G401 (cell line): Measurements from ENCODE around the gene CACNG4. TPM values are rescaled to one million over a fixed set of nuclear protein-coding genes. Genes with fewer than 3 reads are reported as not detected.

Experiments
- DNase-seq: peaks from one replicate; pipeline ENCODE4 v3.0.0-alpha.2; 2015; ENCODE audit warnings: low spot score
- in situ Hi-C: cut with HindIII; loops from 2 replicates; pipeline ENCODE4 v1.10.0; 2016; ENCODE audit warnings: low sequenced_read_pairs, mixed read lengths
- total RNA-seq: library from RNA; depleted of rRNA; stranded (reverse); fragments of >200 nt; shearing (Covaris generic); gene quantifications from 2 replicates; pipeline ENCODE4 v1.2.3, GENCODE V29; 2014

Gene CACNG4
- total RNA-seq, 1 experiment from 2014 or later, result 0.24 TPM

DNA sequence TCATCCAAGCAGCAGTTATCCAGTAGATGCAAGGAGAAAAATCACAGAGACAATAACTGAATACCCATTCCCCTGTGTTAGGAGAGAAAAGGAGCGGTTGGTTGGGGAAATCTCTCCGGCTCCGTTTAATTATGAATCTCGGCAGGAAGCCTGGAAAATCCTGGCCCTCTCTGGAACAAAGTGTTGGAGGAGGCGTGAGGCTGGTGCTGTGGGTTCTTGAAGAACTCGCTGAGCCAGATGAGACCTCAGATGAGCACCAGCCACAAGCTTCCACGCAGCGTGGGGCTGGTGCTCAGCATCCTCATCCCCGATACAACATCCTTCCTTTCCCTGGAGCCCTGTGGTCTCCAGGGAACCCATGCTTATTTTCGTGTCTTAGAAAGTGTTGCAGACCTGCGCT lies 39.7 kb downstream of the CACNG4 start:
- DNase-seq, result no peak
- in situ Hi-C loops, result no loop called here

DNA sequence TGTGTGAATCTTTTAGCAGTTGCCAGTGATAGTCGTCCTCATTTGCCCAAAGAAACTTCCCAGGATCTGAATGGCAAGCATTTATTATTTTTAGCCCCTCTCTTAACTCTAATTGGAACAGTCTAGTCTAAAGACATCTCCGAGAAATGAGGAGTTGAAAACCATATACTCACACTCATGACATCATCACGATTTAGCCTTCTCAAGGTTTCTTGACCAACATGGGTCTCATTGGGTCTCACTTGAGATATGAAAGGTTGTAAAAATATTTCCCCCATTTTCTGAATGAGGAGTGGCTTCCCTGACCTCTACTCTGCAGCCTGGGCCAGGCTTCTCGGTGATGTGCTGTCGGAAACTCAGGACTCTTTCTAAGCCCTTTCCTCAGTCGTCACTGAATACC lies 42.8 kb downstream of the CACNG4 start:
- no peak for DNase-seq
- in situ Hi-C loops, result no loop called here

DNA sequence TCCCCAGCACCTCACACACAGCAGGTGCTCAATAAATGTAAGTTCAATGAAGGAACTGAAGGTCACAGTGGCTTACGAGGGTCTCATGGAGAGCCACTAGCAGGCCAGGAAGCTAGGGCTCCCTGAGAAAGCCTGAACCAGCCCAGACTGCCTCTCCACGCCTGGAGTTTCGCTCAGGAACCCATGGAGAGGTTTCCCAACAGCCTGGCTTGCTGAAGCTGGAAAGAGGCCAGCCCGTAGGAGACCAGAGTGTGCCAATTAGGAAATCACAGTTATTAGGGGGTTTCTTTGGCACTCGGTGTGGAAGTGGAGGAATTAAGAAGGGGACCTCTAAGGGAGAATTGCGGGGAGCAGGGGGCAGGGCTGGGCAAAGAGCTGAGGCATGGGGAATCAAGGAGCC lies 43.6 kb downstream of the CACNG4 start:
- in situ Hi-C loops, result no loop called here
- no peak for DNase-seq

DNA sequence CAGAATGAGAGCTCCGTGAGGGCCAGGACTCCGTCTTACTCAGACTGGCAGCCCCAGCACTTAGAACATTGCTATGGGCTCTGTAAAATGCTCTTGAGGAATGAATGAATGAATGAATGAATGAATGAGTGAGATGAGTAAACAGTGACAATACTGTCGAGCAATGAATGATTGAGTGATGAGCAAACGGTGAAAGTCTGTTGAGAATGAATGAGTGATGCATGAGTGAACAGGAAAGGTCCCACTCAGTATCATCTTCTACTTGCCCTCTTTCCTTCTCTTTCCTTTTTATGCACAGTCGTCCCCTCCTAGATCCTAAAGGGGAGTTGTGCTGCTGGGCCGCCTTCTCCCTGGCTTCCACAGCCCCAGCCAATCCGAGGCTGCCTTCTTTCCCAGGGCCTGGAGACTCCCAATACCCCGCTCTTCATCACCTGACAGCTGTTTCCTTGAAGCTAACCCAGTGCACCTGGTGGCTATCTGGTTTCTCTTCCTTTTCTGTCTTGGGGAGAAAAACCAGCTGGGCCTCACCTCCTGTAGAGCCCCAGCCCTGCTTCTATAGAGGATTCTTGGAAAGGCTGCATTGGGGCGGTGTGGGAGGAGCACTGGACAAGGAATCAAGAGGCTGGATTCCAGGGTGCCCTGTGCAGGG lies 47.1 kb downstream of the CACNG4 start:
- no peak for DNase-seq
- in situ Hi-C loops, result no loop called here

DNA sequence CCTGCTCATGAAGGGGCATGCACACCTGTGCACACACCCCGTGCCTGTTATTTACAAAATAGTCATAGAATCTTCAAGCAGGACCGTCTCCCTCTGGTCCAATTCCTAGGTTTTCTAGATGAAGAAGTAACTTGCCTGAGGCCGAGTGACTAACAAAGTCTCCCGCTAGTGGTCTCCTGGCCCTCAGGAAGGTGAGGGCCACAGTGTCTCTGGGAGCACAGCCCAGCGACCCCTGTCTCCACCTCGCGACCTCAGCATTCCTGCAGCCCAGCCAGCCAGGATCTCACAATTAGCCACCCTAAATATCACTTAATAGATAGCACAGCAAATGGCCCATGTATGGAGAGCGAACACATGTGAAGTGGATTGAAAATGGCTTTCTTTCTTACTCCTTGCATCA lies 49.4 kb downstream of the CACNG4 start:
- DNase-seq, result no peak
- in situ Hi-C loops, result no loop called here

DNA sequence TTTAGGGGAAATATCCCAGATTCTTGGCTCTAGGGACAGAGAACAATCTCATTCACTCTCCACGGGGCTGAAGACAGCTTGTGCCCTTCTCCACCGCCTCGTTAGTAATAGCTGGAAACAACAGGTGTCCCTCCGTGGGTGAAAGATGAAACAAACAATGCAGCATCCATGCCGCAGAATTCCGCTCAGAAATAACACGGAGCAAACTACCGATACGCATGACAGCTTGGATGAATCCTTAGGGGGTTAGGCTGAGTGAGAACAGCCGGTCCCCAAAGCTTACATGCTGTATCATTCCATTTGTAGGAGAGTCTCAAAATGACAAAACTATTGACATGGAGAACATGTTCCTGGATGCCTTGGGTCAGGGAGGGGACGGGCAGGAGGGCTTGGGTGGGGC lies 50.5 kb downstream of the CACNG4 start:
- no peak for DNase-seq
- in situ Hi-C loops, result no loop called here

DNA sequence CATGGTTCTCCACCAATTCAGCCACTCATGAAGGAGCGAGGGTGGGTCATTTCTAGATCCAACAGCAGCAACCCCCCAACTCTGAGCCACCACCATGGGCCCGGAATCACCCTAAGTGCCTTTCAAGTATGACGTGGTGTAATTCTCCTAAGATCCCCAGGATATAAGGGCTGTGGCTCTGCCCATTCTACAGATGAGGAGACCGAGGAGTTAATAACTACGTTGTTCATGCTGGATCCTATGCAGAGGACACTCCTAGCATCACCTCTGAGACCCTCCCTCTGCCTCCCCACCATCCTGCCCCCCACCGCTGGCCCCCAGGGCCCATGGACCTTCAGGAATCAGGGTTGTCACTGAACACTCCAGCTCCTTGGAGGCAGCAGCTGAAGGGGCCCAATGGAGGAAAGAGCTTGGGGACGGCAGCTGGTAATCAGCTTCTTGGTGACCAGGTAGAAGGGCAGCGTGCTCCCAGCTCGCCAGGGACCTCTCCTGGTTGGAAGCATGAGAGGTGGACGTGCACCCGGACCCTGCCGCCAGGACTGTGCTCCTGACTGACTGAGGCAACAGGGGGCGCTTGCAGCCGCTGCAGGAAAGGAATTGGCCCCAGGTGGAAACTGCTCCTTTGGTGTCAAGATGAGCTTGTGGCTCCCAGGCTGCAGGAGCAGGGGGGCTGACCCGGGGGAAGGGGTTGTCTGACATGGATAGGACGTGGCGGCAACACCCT lies 51.7 kb downstream of the CACNG4 start:
- no peak for DNase-seq
- in situ Hi-C loops, result no loop called here

DNA sequence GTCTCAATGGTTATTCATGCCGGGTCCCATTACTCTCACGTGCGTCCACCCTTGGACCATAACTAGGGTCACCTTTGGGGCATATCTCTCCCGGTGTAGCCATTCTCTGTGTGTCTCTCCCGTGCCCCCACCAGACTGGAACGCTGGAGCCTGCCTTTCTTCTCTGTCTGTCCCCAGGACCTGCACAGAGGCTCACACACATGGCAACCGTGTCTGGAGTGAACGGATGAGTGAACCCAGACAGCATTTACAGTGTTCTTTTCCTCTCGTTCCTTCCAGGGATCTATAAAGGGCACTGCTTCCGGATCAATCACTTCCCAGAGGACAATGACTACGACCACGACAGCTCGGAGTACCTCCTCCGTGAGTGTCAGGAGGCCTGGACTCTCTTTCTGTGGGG lies 53.4 kb downstream of the CACNG4 start:
- in situ Hi-C loops, result no loop called here
- DNase-seq, result no peak

DNA sequence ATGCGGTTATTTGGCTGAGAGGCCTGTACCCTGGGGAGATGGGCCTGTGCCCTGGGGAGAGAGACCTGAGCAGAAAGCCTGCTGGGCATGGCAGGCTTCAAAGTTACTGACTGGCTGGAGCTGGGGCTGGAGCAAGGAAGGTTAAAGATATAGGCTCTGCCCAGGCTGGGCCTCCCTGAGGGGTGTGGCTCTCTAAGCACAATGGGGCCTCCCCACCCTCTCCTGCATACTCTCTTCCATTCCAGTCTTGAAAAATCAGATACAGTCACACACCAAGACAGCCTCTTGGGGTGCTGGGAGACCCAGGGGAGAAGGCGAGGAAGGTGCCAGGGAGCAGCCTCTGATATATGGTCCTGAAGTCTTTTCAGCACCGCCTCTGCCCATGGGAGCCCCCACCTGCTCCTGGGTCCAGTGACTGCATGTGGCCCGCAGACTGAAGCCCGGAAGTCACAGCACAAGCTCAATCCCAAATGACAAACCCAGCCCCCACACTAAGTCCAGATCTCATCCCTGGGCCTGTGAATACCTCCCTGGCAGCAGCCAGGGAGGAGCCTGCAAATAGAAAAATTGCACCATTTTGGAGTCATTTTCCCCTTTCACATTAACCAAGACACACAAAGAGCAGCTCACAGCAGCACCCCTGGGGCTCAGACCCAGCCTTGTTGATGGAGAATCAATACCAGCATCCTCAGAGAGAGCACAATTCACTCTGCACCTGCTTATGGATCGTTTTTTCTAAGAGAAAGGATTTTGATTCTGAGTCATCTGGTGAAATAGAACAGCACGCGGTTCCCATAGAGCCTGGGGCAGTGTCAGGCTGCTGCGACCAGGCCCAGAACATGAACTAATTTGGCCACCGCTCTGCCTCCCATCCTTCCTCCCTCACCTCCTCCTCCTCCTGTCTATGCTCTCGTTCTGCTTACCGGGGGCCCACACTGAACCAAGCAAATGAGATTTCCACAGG lies 54.2 kb downstream of the CACNG4 start:
- in situ Hi-C loops, result no loop called here
- no peak for DNase-seq

DNA sequence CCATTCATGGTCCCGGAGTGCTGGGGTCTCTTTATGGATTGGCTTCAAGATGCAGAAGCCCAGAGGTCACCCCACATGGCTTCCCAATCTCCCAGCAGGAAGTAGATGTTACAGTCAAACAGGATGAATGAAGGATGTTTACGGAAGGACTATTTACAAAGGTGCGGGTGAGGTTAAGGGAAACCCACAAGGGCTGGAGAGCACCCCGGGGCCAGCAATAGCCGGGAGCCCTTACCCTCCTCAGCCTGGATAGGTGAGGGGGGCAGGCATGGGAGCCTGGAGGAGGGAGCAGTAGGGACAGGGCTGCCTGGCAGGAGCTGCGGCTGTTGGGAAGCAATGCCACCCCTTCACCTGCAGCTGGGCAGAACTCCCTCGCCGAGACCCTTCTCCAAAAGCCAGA lies 55.3 kb downstream of the CACNG4 start:
- DNase-seq, result no peak
- in situ Hi-C loops, result no loop called here

DNA sequence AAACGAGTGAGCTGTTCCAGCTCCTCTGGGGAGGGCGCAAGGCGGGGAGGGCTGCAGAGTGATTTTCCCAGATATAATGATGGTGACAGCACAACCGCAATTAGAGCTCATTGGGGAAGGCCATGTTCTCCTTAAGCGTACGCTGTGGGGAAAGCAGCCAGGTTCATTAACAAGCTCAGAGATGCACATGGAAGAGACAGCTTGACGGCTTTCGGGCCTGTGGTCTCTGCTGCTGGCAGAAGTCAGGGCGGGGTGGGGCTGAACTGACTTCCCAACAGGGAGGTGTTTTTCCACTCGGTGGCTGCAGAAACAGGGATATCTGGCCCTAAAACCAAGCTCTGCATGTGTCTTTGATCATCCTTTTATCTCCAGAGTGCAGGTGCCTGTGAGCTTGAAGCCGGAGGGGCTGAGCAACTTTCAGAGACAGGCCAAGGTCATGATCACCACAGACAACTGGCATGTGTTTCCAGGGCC lies 55.8 kb downstream of the CACNG4 start:
- in situ Hi-C loops, result no loop called here
- peak; percentile 78 for DNase-seq

DNA sequence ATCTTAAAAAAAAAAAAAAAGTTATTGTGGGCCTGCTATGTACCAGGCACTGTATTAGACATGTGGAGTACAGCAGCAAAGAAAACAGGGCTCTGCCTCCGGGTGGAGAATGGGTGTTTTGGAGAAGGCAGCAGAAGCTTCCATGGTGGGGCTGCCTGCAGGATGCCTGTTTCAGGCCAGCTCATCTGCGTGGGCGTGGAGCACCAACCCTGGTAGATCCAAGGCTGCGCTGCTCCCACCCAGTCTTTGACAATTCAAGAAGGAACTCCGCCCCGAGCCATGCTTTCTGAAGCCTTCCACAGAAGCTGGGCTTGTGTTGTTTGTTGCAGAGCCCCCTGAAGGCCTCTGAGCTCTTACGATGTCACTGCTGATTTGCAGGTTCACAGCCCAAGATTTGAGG lies 56.7 kb downstream of the CACNG4 start:
- DNase-seq, result no peak
- in situ Hi-C loops, result no loop called here

DNA sequence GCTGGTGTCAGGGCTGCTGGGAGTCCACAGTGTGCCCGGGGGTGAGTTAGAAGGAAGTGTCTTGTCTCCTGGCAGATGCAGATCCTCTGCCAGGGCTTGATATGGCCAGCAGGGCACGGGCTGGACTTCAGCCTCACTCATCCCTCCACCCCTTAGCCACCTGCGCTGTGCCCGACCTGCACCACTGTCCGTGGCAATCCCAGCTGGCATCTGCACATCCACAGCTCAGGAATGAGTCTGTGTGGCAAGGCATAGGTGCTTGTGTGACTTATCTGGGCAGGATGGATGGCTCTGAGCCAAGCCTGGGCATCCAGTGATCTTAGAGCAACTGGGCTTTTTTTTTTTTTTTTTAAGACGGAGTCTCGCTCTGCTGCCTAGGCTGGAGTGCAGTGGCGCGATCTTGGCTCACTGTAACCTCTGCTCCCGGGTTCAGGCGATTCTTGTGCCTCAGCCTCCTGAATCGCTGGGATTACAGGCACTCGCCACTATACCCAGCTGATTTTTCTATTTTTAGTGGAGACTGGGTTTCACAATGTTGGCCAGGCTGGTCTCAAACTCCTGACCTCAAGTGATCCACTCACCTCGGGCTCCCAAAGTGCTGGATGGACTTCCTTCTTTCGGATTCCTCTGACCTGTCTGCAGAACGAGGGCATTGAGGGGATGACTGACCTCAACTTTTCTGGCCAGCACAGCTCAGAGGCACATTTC lies 57.4 kb downstream of the CACNG4 start:
- no peak for DNase-seq
- in situ Hi-C loops, result no loop called here

DNA sequence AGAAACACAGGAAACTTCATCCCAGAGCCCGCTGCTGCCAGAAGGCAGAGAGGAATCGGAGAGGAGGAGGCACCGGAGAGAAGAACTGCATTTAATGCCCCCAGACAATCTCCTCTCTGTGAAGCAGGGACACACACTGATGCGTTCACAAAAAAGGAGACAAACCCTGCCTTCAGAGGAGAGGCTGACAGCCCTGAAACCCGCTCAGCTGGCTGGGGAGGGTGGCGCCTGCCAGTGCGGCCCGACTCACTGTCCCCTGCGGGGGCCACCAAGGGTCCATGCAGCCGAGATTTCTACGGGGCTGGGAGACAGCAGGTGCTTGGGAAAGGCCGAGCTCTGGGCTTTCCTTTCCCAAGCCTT lies 57.9 kb downstream of the CACNG4 start:
- no peak for DNase-seq
- in situ Hi-C loops, result no loop called here

DNA sequence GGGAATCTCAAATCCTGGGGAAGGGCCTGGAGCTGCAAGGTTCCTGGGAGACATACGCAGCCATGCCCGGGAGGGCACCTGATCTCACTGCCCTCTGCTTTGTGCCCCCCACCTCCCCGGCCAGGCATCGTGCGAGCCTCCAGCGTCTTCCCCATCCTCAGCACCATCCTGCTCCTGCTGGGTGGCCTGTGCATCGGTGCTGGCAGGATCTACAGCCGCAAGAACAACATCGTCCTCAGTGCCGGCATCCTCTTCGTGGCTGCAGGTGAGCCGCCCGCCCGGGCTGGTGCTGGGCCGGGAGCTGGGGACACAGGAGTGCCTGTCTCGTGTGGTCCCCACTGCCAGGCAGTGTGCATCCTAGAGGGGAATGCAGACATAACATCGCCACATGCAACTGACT lies 60.2 kb downstream of the CACNG4 start:
- DNase-seq, result no peak
- in situ Hi-C loops, result no loop called here

DNA sequence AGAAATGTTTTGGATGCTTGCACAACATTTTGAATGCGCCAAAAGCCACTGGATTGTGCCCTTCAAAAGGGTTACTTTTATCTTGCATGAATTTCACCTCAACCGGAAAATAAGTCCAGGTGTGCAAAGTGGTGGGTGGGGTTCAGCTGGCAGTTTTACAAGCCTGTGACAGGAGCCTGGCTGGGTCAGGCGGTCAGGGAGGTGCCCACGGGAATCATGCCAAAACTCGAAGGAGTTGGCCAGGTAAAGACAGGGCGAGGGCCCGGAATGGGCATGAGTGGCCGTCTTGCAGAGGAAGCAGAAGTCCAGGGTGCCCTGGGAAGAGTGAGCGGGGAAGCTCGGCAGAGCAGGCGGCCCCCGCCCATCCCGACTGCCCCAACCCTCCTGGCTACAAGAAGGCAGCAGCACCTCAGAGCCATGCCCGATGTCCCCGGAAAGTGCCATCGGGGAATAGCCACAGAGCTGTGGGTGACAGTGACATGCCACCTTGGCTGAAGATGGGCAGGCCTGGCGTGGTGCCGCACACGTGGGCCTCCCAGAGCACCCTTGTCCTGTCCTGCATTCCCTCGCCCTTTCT lies 60.8 kb downstream of the CACNG4 start:
- in situ Hi-C loops, result no loop called here
- DNase-seq, result no peak

DNA sequence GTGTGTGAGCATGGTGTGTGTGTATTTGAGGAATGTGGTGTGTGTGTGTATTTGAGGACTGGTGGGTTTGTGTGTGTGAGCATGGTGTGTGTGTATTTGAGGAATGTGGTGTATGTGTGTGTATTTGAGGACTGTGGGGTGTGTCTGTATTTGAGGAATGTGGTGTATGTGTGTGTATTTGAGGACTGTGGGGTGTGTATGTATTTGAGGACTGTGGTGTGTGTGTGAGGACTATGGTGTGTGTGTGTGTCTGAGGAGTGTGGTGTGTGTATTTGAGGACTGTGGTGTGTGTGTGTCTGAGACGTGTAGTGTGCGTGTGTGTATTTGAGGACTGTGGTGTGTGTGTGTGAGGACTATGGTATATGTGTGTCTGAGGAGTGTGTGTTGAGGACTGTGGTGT lies 61.8 kb downstream of the CACNG4 start:
- in situ Hi-C loops, result no loop called here
- no peak for DNase-seq

DNA sequence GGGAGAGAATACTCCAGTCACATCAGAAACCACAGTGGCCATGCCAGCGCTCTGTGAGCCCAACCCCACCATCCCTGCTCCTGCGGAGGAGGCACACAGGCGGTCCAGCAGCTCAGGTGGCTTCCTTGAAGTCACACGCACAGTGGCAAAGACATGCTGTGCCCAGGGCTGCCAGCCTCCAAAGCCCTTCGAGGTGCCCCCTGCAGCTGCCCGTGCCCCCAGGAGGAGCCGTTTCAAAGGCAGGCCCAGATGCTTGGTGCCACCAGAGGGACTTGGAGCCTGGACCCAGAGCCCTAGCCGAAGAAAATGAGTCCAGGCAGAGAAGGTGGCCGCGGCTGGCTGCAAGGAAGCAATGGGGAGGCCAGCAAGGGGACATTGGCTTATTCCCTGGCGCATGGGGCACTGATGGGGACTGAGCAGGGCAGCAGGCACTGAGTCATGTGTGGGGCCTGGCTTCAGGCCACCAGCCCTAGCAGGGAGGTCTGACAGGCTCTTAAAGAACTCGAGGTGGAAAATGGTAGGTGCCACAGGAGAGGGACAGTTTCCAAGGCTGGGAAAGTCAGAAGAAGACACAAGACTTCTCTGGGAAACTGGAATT lies 62.6 kb downstream of the CACNG4 start:
- in situ Hi-C loops, result no loop called here
- DNase-seq, result no peak

DNA sequence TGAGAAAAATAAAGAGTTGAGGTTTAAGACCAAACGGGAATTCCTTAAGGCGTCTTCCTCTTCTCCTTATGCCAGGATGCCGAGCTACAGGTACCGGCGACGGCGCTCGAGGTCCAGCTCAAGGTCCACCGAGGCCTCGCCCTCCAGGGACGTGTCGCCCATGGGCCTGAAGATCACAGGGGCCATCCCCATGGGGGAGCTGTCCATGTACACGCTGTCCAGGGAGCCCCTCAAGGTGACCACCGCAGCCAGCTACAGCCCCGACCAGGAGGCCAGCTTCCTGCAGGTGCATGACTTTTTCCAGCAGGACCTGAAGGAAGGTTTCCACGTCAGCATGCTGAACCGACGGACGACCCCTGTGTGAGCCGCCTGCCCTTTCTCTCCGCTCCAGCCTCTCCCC lies 66.1 kb downstream of the CACNG4 start:
- no peak for DNase-seq
- in situ Hi-C loops, result no loop called here
